Activated naive CD4-positive, alpha-beta T cell treated with anti-CD3 and anti-CD28 coated beads, Interleukin-2, amount 50 U/mL, for 72 hours (primary cell): ENCODE data around the gene GBP7. TPM values are rescaled to one million over a fixed set of nuclear protein-coding genes. Genes with fewer than 3 reads are reported as not detected.

ENCODE experiments used
- ATAC-seq, 2 donors: fragments of 150-1000 bp; cut with Tn5 transposase; 2 replicates each; pipeline ENCODE4 v1.10.0; 2021; ENCODE audit warnings: mild to moderate bottlenecking in 2 of 2, moderate library complexity in 2 of 2
- DNase-seq, 2 donors: peaks; one replicate each; pipeline ENCODE4 v3.0.0; 2021 to 2022; ENCODE audit warnings: low spot score in 2 of 2
- H3K27ac Mint-ChIP-seq, 2 donors: one replicate each; pipeline ENCODE4 v1.8.0; 2022; ENCODE audit warnings: mild to moderate bottlenecking in 2 of 2, mixed read lengths in 2 of 2
- H3K36me3 Mint-ChIP-seq, 2 donors: one replicate each; pipeline ENCODE4 v1.8.0; 2022; ENCODE audit warnings: mixed read lengths in 2 of 2
- H3K9me3 Mint-ChIP-seq, 2 donors: one replicate each; pipeline ENCODE4 v1.8.0; 2022; ENCODE audit warnings: mixed read lengths in 2 of 2
- total RNA-seq, 2 donors: library from RNA; stranded (reverse); gene quantifications; one replicate each; pipeline ENCODE4 v1.2.3, GENCODE V29; 2022

Gene GBP7
- total RNA-seq, 2 donors from 2014 or later = not detected

- peaks cover 17 to 28% of the 10 kb centered on the region in 2 donors for H3K36me3 Mint-ChIP-seq
- no peaks in the 10 kb centered on the region for H3K9me3 Mint-ChIP-seq
- H3K27ac Mint-ChIP-seq = no peak overlapping the region
- ATAC-seq (no peak), DNase-seq (no peak)
These were observed 3.5 kb upstream of the GBP7 start for GRCh38 chr1:89179343-89179742.

- ATAC-seq (no peak), DNase-seq (no peak)
- Mint-ChIP-seq H3K9me3 (no peaks in the 10 kb centered on the region), H3K27ac (peak overlapping the region in 1 of 2 donors; percentile 73), H3K36me3 (peaks cover 0 to 5% of the 10 kb centered on the region in 2 donors)
These were observed 1.2 kb upstream of the GBP7 start for GRCh38 chr1:89176971-89177370.

- DNase-seq = no peak
- no peak overlapping the region for H3K27ac Mint-ChIP-seq
- H3K36me3 Mint-ChIP-seq = peaks cover 0 to 5% of the 10 kb centered on the region in 2 donors
- peaks cover 0 to 10% of the 10 kb centered on the region in 2 donors for H3K9me3 Mint-ChIP-seq
- ATAC-seq = no peak
These were observed 1.3 kb downstream of the GBP7 start for GRCh38 chr1:89174491-89174890.

- Mint-ChIP-seq H3K9me3 (peaks cover 0 to 10% of the 10 kb centered on the region in 2 donors), H3K27ac (no peak overlapping the region), H3K36me3 (peaks cover 0 to 5% of the 10 kb centered on the region in 2 donors)
- ATAC-seq (no peak), DNase-seq (no peak)
These were observed 3.2 kb downstream of the GBP7 start for GRCh38 chr1:89172468-89173143.

- peak in 1 of 2 donors; percentile 59 for ATAC-seq
- DNase-seq = no peak
- H3K27ac Mint-ChIP-seq = no peak overlapping the region
- H3K36me3 Mint-ChIP-seq = peaks cover 0 to 5% of the 10 kb centered on the region in 2 donors
- H3K9me3 Mint-ChIP-seq = peaks cover 0 to 10% of the 10 kb centered on the region in 2 donors
These were observed 4.8 kb downstream of the GBP7 start for GRCh38 chr1:89171067-89171438.

GRCh38 chr1:89170170-89171066, 5.4 kb downstream of the GBP7 start:
- ATAC-seq = peak in 1 of 2 donors; percentile 18
- Mint-ChIP-seq H3K36me3 (peaks cover 0 to 5% of the 10 kb centered on the region in 2 donors), H3K27ac (no peak overlapping the region), H3K9me3 (peaks cover 0 to 10% of the 10 kb centered on the region in 2 donors)
- DNase-seq = no peak

GRCh38 chr1:89169166-89169565, 6.6 kb downstream of the GBP7 start:
- DNase-seq (no peak), ATAC-seq (no peak)
- Mint-ChIP-seq H3K27ac (no peak overlapping the region), H3K9me3 (peaks cover 0 to 10% of the 10 kb centered on the region in 2 donors), H3K36me3 (peaks cover 0 to 5% of the 10 kb centered on the region in 2 donors)

GRCh38 chr1:89167590-89168230, 8.1 kb downstream of the GBP7 start:
- peaks cover 0 to 5% of the 10 kb centered on the region in 2 donors for H3K36me3 Mint-ChIP-seq
- DNase-seq (no peak), ATAC-seq (no peak)
- no peak overlapping the region for H3K27ac Mint-ChIP-seq
- H3K9me3 Mint-ChIP-seq = peaks cover 0 to 10% of the 10 kb centered on the region in 2 donors

- Mint-ChIP-seq H3K9me3 (peaks cover 0 to 10% of the 10 kb centered on the region in 2 donors), H3K36me3 (peaks cover 0 to 5% of the 10 kb centered on the region in 2 donors), H3K27ac (no peak overlapping the region)
- DNase-seq (no peak), ATAC-seq (no peak)
These were observed 9.1 kb downstream of the GBP7 start for GRCh38 chr1:89166705-89167104.

- Mint-ChIP-seq H3K27ac (no peak overlapping the region), H3K36me3 (peaks cover 0 to 5% of the 10 kb centered on the region in 2 donors), H3K9me3 (peaks cover 3 to 6% of the 10 kb centered on the region in 2 donors)
- DNase-seq (no peak), ATAC-seq (no peak)
These were observed 10.0 kb downstream of the GBP7 start for GRCh38 chr1:89165811-89166210.

GRCh38 chr1:89151047-89151446, 24.8 kb downstream of the GBP7 start:
- H3K36me3 Mint-ChIP-seq = peaks cover 0 to 6% of the 10 kb centered on the region in 2 donors
- DNase-seq = no peak
- no peak for ATAC-seq
- H3K9me3 Mint-ChIP-seq = peaks cover 3 to 5% of the 10 kb centered on the region in 2 donors
- no peak overlapping the region for H3K27ac Mint-ChIP-seq

GRCh38 chr1:89149976-89150375, 25.8 kb downstream of the GBP7 start:
- ATAC-seq (no peak), DNase-seq (no peak)
- H3K9me3 Mint-ChIP-seq = no peaks in the 10 kb centered on the region
- H3K27ac Mint-ChIP-seq = no peak overlapping the region
- no peaks in the 10 kb centered on the region for H3K36me3 Mint-ChIP-seq

GRCh38 chr1:89149229-89149628, 26.6 kb downstream of the GBP7 start:
- no peaks in the 10 kb centered on the region for H3K36me3 Mint-ChIP-seq
- no peak for ATAC-seq
- no peak for DNase-seq
- H3K27ac Mint-ChIP-seq = no peak overlapping the region
- no peaks in the 10 kb centered on the region for H3K9me3 Mint-ChIP-seq

- ATAC-seq (no peak), DNase-seq (no peak)
- Mint-ChIP-seq H3K9me3 (no peaks in the 10 kb centered on the region), H3K27ac (no peak overlapping the region), H3K36me3 (no peaks in the 10 kb centered on the region)
These were observed 27.8 kb downstream of the GBP7 start for GRCh38 chr1:89147678-89148658.

- Mint-ChIP-seq H3K36me3 (no peaks in the 10 kb centered on the region), H3K9me3 (no peaks in the 10 kb centered on the region), H3K27ac (no peak overlapping the region)
- no peak for DNase-seq
- no peak for ATAC-seq
These were observed 29.1 kb downstream of the GBP7 start for GRCh38 chr1:89146721-89147120.

- DNase-seq (no peak), ATAC-seq (no peak)
- Mint-ChIP-seq H3K9me3 (peaks cover 0 to 5% of the 10 kb centered on the region in 2 donors), H3K27ac (no peak overlapping the region), H3K36me3 (peaks cover 2 to 3% of the 10 kb centered on the region in 2 donors)
These were observed 32.3 kb downstream of the GBP7 start for GRCh38 chr1:89143484-89143883.
